Measurements from ENCODE around the gene TEX9.

GRCh38 chr15:56460071-56460470, 94.8 kb downstream of the TEX9 start:
- TF ChIP-seq CTCF (IDR thresholded peaks at IDR 0.05; ENCODE audit: low read depth, low read length) (no peak), EZH2phosphoT487 (IDR thresholded peaks at IDR 0.05; ENCODE audit: low read depth) (no peak)
